ENCODE data around the gene HSFX3. TPM values are rescaled to one million over a fixed set of nuclear protein-coding genes. Genes with fewer than 3 reads are reported as not detected.
A peak's percentile ranks its signal among the peaks of the same experiment; 100 is the strongest.
"Not testable (repeated sequence)": the region's sequence is repeated elsewhere in the genome, so short reads cannot be mapped to it uniquely, and the experiment has no call there.

Gene HSFX3
- not detected in 2 replicates for total RNA-seq

- H3K27ac Mint-ChIP-seq; intact Hi-C loops (cut with micrococcal nuclease): not testable (repeated sequence)
These were observed at the start of gene HSFX3 for GRCh38 chrX:149549701-149550100. Gene HSFX3 (minus strand): TSS chrX:149549924. CDS start chrX:149549852, 72 bp downstream.

GRCh38 chrX:149598603-149599002 is 48.9 kb upstream of the HSFX3 start:
- H3K9me3 Mint-ChIP-seq; H3K27ac Mint-ChIP-seq; H3K4me3 Mint-ChIP-seq; H3K4me1 Mint-ChIP-seq (ENCODE audit: low read depth); H3K36me3 Mint-ChIP-seq (ENCODE audit: low read depth); intact Hi-C loops (cut with micrococcal nuclease); DNase-seq (ENCODE audit: low spot score); H3K27me3 Mint-ChIP-seq (ENCODE audit: insufficient read depth): not testable (repeated sequence)

More at GRCh38 chrX:149549701-149550100, at the start of gene HSFX3:
- DNase-seq (ENCODE audit: low spot score); H3K27me3 Mint-ChIP-seq (ENCODE audit: insufficient read depth); H3K36me3 Mint-ChIP-seq (ENCODE audit: low read depth); H3K4me1 Mint-ChIP-seq (ENCODE audit: low read depth); H3K4me3 Mint-ChIP-seq; H3K9me3 Mint-ChIP-seq: not testable (repeated sequence)

- intact Hi-C loops (cut with micrococcal nuclease); H3K36me3 Mint-ChIP-seq (ENCODE audit: low read depth); H3K4me3 Mint-ChIP-seq; H3K27me3 Mint-ChIP-seq (ENCODE audit: insufficient read depth); DNase-seq (ENCODE audit: low spot score); H3K9me3 Mint-ChIP-seq; H3K4me1 Mint-ChIP-seq (ENCODE audit: low read depth); H3K27ac Mint-ChIP-seq: not testable (repeated sequence)
These were observed 46.2 kb upstream of the HSFX3 start for GRCh38 chrX:149595943-149596342.

GRCh38 chrX:149595214-149595613 is 45.5 kb upstream of the HSFX3 start, which contains the start of gene HSFX2:
Gene HSFX2 (minus strand): TSS chrX:149595314. CDS start chrX:149594700, 614 bp downstream.
- H3K9me3 Mint-ChIP-seq; H3K27me3 Mint-ChIP-seq (ENCODE audit: insufficient read depth); DNase-seq (ENCODE audit: low spot score); H3K4me3 Mint-ChIP-seq; H3K36me3 Mint-ChIP-seq (ENCODE audit: low read depth); H3K4me1 Mint-ChIP-seq (ENCODE audit: low read depth); H3K27ac Mint-ChIP-seq; intact Hi-C loops (cut with micrococcal nuclease): not testable (repeated sequence)

GRCh38 chrX:149590993-149591392 is 41.3 kb upstream of the HSFX3 start:
- H3K4me3 Mint-ChIP-seq; H3K9me3 Mint-ChIP-seq; H3K36me3 Mint-ChIP-seq (ENCODE audit: low read depth); DNase-seq (ENCODE audit: low spot score); intact Hi-C loops (cut with micrococcal nuclease); H3K27ac Mint-ChIP-seq; H3K27me3 Mint-ChIP-seq (ENCODE audit: insufficient read depth); H3K4me1 Mint-ChIP-seq (ENCODE audit: low read depth): not testable (repeated sequence)

GRCh38 chrX:149587359-149587758 is 37.6 kb upstream of the HSFX3 start, which contains the start of gene MAGEA9B:
Gene MAGEA9B (minus strand): TSS chrX:149587459. CDS start chrX:149583179, 4,280 bp downstream.
- H3K36me3 Mint-ChIP-seq (ENCODE audit: low read depth); H3K27ac Mint-ChIP-seq; H3K4me1 Mint-ChIP-seq (ENCODE audit: low read depth); intact Hi-C loops (cut with micrococcal nuclease); H3K4me3 Mint-ChIP-seq; H3K9me3 Mint-ChIP-seq; DNase-seq (ENCODE audit: low spot score); H3K27me3 Mint-ChIP-seq (ENCODE audit: insufficient read depth): not testable (repeated sequence)

GRCh38 chrX:149585631-149586030 is 35.9 kb upstream of the HSFX3 start:
- H3K27me3 Mint-ChIP-seq (ENCODE audit: insufficient read depth); H3K4me3 Mint-ChIP-seq; H3K36me3 Mint-ChIP-seq (ENCODE audit: low read depth); H3K4me1 Mint-ChIP-seq (ENCODE audit: low read depth); H3K27ac Mint-ChIP-seq; intact Hi-C loops (cut with micrococcal nuclease); DNase-seq (ENCODE audit: low spot score); H3K9me3 Mint-ChIP-seq: not testable (repeated sequence)

GRCh38 chrX:149573456-149573855 is 23.7 kb upstream of the HSFX3 start:
- not testable (repeated sequence) for H3K27me3 Mint-ChIP-seq (ENCODE audit: insufficient read depth); DNase-seq (ENCODE audit: low spot score); H3K9me3 Mint-ChIP-seq; H3K27ac Mint-ChIP-seq; H3K4me3 Mint-ChIP-seq; H3K36me3 Mint-ChIP-seq (ENCODE audit: low read depth)
- H3K4me1 Mint-ChIP-seq (ENCODE audit: low read depth): peaks cover 23% of the 10 kb centered on the region
- intact Hi-C loops (cut with micrococcal nuclease): loop anchor here (10.0 kb wide), 1 partner anchor 69 kb away; the partner anchor contains the start of gene IDS

- peak overlapping the region; percentile 91 for H3K27ac Mint-ChIP-seq
- DNase-seq (ENCODE audit: low spot score): no peak
- peaks cover 2% of the 10 kb centered on the region for H3K27me3 Mint-ChIP-seq (ENCODE audit: insufficient read depth)
- H3K9me3 Mint-ChIP-seq: no peaks in the 10 kb centered on the region
- H3K4me3 Mint-ChIP-seq: no peak overlapping the region
- H3K36me3 Mint-ChIP-seq (ENCODE audit: low read depth): no peaks in the 10 kb centered on the region
- intact Hi-C loops (cut with micrococcal nuclease): loop anchor here (10.0 kb wide), 1 partner anchor 68 kb away; the partner anchor contains the start of gene IDS
- peaks cover 23% of the 10 kb centered on the region for H3K4me1 Mint-ChIP-seq (ENCODE audit: low read depth)
These were observed 23.0 kb upstream of the HSFX3 start for GRCh38 chrX:149572743-149573142.

GRCh38 chrX:149571770-149572169 is 22.0 kb upstream of the HSFX3 start:
- DNase-seq (ENCODE audit: low spot score): no peak
- Mint-ChIP-seq H3K9me3 (no peaks in the 10 kb centered on the region), H3K4me1 (ENCODE audit: low read depth) (peaks cover 23% of the 10 kb centered on the region), H3K27me3 (ENCODE audit: insufficient read depth) (peaks cover 2% of the 10 kb centered on the region), H3K36me3 (ENCODE audit: low read depth) (no peaks in the 10 kb centered on the region), H3K27ac (no peak overlapping the region), H3K4me3 (no peak overlapping the region)
- intact Hi-C loops (cut with micrococcal nuclease): loop anchor here (10.0 kb wide), 1 partner anchor 67 kb away; the partner anchor contains the start of gene IDS

- Mint-ChIP-seq H3K4me3 (no peak overlapping the region), H3K27me3 (ENCODE audit: insufficient read depth) (peaks cover 2% of the 10 kb centered on the region), H3K27ac (no peak overlapping the region), H3K4me1 (ENCODE audit: low read depth) (peaks cover 23% of the 10 kb centered on the region), H3K36me3 (ENCODE audit: low read depth) (no peaks in the 10 kb centered on the region), H3K9me3 (no peaks in the 10 kb centered on the region)
- DNase-seq (ENCODE audit: low spot score): no peak
- intact Hi-C loops (cut with micrococcal nuclease): loop anchor here (10.0 kb wide), 1 partner anchor 66 kb away; the partner anchor contains the start of gene IDS
These were observed 20.9 kb upstream of the HSFX3 start for GRCh38 chrX:149570668-149571067.

- DNase-seq (ENCODE audit: low spot score): no peak
- intact Hi-C loops (cut with micrococcal nuclease): loop anchor here (10.0 kb wide), 2 partner anchors 55 to 65 kb away; partner anchors contain the start of gene IDS
- H3K4me1 Mint-ChIP-seq (ENCODE audit: low read depth): peaks cover 23% of the 10 kb centered on the region
- no peaks in the 10 kb centered on the region for H3K9me3 Mint-ChIP-seq
- no peaks in the 10 kb centered on the region for H3K36me3 Mint-ChIP-seq (ENCODE audit: low read depth)
- no peak overlapping the region for H3K27ac Mint-ChIP-seq
- H3K27me3 Mint-ChIP-seq (ENCODE audit: insufficient read depth): peaks cover 2% of the 10 kb centered on the region
- H3K4me3 Mint-ChIP-seq: no peak overlapping the region
These were observed 20.0 kb upstream of the HSFX3 start for GRCh38 chrX:149569770-149570169.

- intact Hi-C loops (cut with micrococcal nuclease): loop anchor here (10.0 kb wide), 1 partner anchor 56 kb away; no protein-coding TSS in a partner anchor
- Mint-ChIP-seq H3K4me1 (ENCODE audit: low read depth) (peaks cover 23% of the 10 kb centered on the region), H3K9me3 (no peaks in the 10 kb centered on the region), H3K36me3 (ENCODE audit: low read depth) (no peaks in the 10 kb centered on the region), H3K4me3 (no peak overlapping the region), H3K27ac (no peak overlapping the region), H3K27me3 (ENCODE audit: insufficient read depth) (peaks cover 2% of the 10 kb centered on the region)
- no peak for DNase-seq (ENCODE audit: low spot score)
These were observed 19.1 kb upstream of the HSFX3 start for GRCh38 chrX:149568701-149569296.

Measured in activated T-helper 1 cell treated with anti-CD3 and anti-CD28 coated beads, Interleukin-12 subunit alpha, Interleukin-12 subunit beta, Interleukin-2, Interleukin-4 antibody, amounts not matched to agents 30 ng/mL and 10 ng/mL and 1 ng/mL, durations not matched to agents 14 hours and 24 hours and 36 hours (primary cell).